ENCODE measurements around the gene GUCY1B1.

Gene GUCY1B1

DNA sequence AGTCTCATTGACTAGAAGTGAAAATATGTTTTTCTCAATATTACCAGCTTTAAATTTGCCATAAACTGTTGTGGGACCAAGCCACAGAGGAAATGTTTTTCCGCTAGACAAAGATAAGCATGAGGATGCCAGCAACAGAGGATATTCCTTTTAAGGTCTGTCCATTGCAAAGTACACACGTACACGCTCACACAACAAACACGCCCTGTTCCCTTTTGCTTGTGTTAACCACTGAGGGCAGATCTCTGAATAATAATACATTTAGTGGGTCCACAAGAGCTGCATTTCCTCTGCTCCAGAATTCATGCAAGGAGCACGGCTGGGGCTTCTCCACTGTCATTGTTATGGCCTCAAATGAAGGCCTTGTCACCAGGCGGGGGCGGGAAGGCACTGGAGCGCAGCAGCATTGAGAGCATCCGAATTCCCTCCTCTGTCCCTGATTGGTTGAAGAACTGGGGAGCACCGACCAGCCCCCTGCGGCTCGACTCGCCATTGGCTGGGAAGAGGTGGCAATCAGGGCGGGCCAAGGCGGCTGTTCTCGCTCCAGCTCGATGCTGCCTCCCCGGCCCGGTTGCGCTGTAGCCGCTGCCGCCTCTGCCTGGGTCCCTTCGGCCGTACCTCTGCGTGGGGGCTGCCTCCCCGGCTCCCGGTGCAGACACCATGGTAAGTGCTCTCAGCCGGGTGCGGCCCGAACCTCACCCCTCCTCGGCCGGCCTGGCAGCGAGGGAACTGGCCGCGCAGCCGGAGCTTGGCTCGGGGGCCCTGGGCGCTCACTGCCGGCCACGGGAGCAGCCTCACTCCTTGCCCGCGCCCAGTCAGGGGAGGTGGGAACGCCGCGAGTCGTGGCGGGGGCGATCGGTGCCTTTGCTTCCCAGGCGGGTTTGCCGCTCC is at the start of gene GUCY1B1:
Gene GUCY1B1 (plus strand): TSS at position 541 of the 891 bp plus-strand sequence. CDS start 120 bp downstream, at position 661.
- DNase-seq (ENCODE audit: low read depth), result peak; percentile 84

DNA sequence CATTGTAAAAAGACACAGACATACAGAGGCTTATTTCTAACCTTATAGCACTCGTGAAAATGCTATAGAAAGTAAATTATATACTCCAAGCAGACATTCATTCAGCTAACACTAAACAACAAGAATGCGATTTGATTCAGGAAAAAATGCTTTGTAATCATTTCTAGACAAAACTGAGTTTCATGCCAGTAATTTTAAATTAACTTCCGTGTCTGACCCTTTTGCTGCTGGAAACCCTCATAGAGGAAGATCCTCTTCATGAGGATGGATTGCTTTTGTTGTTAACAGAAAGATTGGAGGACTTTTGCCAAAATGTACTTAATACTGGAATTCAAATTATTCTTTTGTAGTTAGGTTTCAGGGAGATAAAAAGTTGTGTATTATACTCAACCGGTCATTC is 48.9 kb upstream of the GUCY1B1 start:
- DNase-seq (ENCODE audit: low read depth), result no peak

DNA sequence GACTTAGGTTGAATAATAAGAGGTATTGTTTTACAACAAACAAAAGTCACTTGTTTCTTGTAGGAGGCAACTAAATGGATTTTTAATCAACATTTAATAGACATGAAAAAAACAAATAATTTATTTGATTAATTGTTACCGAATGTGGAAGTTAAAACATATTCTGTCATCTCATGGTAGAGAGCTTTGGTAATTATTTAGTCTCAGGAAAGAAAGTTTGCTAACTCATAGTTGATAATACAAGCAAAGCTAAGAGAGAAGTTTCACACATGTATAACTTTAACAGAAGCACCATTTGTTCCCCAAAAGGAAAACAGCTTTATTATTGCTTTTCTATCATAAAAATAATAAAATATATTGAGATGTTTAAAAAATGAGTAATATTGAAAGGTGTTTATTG is 47.3 kb upstream of the GUCY1B1 start:
- DNase-seq (ENCODE audit: low read depth), result no peak

DNA sequence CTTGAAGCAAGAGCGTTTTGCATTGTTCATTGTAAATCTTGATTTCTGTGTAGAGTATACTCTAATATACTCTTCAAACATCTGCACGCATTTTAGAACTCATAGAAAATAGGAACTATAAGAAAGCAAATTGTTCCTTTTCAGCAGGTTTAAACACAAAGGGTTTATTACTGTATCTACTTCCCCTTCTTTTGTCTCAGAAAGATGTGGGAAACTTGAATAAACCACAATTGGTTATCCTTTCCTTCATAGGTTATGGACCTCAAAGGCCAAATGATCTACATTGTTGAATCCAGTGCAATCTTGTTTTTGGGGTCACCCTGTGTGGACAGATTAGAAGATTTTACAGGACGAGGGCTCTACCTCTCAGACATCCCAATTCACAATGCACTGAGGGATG is 46.0 kb upstream of the GUCY1B1 start:
- no peak for DNase-seq (ENCODE audit: low read depth)

DNA sequence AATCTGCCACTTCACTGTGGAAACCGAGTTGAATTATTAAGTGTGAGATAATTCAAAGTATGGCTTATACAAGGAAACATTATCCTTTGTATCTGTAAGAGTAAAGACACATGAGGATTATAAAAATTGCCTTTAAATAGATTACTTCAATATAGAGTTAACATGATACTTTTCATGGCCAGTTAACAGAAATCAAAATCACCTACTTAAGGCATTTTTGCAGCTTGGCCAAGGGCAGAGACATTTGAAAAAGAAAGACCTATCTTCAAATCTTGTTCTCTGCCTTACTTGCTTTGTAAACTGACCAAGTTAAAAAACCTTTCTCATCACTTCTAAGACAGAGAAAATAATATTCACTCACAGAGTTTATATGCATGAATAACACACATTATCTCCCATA is 44.9 kb upstream of the GUCY1B1 start:
- no peak for DNase-seq (ENCODE audit: low read depth)

DNA sequence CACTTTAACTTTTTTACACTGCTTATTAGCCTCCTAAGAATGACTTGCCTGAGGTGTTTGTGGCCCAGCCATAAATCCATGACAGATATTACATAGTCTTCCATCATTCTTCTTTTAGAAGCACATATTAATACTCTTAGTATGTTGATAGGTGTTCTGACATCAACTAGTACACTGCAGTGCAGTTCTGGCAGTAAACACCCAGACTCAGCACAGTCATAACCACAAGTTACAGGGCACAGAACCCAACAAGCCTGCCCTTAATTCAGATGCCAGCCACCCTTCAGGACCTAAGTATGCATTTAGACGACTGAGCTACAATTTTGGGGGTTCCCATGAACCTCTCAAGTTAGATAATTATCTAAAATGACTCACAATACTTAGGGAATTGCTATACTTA is 36.5 kb upstream of the GUCY1B1 start:
- DNase-seq (ENCODE audit: low read depth), result no peak

DNA sequence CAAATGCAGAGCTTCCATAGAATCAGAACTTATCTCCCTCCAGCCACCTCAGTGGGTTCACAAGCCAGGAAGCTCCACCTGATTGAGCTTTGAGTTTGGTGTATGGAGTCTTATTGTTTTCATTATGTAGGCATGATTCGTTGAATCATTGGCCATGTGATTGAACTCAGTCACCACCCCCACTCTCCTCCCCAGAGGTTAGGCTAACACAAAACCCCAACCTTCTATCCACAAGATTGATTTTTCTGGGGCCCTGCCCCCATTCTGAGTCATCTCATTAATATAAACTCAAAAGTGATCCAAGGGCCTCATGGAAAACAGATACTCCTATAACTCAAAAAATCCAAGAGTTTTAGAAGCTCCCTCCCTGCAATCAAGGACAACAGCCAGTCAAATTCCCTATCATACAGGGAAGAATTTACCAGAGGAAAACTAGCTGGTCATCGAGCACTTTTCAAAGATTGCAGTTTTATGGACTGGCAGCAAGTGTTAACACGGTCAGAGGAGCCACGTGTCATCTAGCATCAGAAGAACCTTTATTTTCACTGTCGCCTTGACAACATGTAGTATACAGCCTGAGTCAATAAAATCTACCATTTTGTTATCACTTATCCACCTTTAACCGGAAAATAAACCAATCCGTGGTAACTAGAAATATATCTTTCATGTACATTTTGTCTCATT is 35.9 kb upstream of the GUCY1B1 start:
- peak; percentile 3 for DNase-seq (ENCODE audit: low read depth)

DNA sequence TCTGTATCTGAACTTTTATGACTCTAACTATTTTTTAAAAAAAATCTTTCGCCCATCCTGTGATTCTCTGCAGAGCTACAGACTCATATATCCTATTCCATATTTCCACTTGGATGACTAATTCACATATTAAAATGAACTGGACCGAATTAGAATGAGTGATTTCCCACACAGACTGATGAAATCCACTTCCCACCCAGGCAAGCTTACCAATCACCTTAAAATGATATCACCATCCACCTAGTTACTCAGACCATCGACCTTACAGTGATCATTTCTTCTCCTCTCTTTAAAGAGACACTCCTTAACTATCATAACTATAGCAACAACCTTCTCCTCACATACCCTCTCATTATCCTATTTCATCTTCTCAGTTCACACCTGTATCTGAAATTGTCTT is 34.1 kb upstream of the GUCY1B1 start:
- no peak for DNase-seq (ENCODE audit: low read depth)

DNA sequence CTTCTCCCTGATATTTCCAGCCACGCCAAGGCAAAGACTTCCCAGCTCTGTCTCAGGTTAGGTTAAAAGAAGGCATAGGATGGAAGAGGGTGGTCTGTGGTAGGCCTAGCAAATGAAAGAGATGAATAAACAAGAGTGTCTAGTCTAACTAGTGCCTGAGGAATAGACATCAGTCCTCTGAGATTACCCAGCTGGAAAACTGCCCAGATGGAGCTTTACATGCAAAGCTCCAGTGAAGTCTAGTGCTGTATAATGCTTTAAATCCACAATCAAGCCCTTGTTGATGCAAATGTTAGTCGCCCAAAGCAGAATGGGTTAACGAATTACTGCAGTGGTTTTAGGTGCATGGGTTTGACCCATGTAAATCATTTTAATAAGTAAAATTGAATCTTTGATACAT is 24.8 kb upstream of the GUCY1B1 start:
- peak; percentile 4 for DNase-seq (ENCODE audit: low read depth)

DNA sequence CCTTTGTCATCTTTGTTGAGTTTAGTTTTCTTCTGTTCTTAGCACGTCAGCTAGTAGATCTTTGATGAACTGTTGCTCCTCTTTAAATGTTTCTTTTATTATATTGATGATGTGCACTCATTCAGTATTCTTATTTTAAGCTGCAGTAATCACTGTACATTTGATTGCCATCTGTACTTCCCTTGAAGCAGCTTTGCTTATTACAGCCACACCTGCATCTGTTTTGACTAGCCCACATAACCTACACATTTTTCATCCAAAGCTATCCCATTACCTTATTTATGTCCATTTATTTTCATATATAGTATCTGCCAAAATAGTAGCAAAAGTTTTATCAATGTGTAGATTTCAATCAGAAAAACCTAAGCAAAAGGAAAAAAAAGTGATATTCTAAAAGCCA is 23.9 kb upstream of the GUCY1B1 start:
- no peak for DNase-seq (ENCODE audit: low read depth)

DNA sequence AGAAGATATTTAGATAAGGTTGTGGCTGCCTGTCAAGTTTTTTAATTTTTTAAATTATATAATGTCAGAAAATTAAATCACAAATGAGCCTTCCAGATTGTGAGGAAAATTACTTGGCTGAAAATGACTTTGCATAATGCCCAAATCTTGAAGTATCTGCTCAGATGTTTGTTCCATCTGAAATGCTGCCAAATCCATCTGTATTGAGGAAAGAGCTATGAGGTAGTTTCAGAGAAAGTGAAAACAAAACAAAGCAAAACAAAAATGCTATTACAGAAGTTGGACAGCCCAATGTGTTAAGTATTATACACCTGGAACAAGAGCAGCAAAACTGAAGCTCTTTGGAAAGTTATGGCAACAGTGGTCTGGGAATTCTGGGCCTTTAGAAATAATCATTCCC is 23.3 kb upstream of the GUCY1B1 start:
- no peak for DNase-seq (ENCODE audit: low read depth)

DNA sequence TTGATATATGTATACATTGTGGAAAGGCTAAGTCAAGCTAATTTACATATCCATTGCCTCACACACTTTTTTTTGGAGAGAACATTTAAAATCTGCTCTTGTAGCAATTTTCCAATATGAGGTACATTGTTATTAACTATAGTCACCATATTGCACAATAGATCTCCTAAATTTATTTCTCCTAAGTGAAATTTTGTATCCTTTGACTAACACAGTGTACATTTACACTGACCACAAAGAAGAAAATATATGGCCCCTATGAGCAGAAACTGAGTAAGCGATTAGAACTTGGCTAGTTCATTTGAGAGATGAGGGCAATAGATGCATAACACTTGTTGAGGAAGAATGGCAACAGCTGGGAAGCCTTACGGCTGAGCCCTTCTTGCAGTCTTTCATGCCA is 20.3 kb upstream of the GUCY1B1 start:
- DNase-seq (ENCODE audit: low read depth), result peak; percentile 31

DNA sequence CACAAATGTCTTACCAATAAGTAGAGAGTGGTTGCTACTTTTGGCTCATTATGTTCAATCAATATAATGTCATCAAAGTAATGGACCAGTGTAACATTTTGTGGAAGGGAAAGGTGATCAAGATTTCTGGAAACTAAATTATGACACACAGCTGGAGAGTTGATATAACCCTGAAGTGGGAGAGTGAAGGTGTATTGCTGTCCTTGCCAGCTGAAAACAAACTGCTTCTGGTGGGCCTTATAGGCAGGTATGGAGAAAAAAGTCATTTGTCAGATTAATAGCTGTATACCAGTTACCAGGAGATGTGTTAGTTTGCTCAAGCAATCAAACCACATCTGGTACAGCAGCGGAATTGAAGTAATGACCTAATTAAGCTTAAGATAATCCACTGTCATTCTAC is 17.3 kb upstream of the GUCY1B1 start:
- DNase-seq (ENCODE audit: low read depth), result no peak

DNA sequence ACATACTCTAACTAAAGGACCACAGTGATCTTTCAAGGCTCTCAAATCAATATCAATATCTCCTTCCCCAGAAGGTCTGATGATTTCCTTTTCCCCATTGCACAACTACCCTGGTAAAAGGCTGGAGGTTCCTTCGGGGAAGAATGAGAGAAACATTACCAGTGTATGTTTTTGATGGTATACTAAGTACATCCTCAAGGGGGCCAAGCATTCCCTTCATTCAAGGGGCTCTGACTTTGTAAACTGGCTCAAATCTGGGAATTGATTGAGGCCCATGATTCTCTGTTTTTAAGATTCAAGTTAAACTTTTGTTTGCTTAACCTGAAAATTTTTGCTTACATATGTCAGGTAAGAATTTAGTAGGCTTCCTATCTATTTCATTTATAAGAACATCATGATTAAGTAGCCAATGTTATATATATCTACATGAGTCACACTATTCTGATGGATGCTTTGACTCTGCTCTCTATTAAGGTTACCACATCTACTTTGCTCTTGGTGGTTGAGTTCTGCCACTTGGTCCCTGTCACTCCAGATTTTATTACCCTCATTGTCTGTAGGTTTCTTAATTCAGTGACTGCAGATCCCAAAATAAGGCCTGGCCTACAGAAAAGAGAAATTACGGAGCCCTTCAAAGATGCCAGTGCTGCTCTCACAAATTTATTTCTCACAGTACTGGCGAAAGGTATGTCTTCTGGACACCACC is 16.4 kb upstream of the GUCY1B1 start:
- DNase-seq (ENCODE audit: low read depth), result no peak

DNA sequence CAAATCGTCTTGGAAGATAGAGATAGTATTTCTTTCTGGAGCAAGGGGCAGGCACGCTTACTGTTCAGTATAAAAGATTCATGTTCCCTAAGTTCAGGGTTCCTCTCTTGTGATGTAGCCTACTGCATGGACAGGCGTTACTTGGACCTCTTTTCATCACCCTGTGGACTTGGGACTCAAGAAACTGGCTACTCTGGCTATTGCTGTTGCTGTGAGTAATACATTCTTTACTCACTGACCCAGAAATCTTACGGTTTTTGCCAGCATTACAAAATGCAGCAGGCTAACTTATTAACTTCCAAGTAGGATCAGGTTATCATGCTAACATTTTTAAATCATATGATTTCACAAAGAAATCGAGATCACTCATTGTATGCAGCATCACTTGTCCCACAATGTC is 12.8 kb upstream of the GUCY1B1 start:
- peak; percentile 16 for DNase-seq (ENCODE audit: low read depth)

DNA sequence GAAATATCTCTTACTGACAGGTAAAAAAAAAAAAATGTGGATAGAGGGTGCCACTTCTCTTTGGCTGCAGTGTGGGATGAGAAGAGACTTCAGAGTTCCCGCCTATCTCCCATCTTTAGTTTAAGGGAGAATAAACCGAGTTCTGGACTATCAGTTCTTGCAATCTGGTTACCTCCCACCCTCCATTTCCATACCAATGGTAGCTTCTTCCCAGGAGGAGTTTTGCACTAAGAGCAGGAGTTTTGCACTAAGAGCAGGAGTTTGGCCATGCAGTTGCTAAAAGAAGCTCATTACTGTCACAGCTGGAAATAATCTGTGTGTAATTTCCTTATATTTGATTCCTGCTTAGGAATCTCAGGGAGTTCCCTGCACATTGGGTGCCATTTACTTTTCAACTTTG is 10.8 kb upstream of the GUCY1B1 start:
- DNase-seq (ENCODE audit: low read depth), result no peak

DNA sequence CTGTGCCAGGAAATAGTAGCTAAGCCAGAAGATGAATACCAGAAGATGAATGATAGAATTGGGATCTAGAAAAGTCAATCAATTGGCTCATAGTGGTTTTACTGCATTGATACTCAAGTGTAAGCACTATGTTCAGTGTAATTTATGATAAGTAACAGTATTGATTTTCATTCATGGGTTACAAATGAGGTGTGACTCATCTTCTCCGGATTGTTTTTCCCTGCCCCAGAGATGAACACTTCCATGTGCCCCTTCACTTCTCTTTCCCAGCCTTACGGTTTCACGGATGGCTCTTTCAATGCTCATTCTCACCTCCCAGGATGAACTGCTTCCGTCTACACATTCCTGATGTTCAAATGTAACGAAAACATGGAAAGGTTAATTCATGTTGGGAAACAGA is 9.8 kb upstream of the GUCY1B1 start:
- no peak for DNase-seq (ENCODE audit: low read depth)

DNA sequence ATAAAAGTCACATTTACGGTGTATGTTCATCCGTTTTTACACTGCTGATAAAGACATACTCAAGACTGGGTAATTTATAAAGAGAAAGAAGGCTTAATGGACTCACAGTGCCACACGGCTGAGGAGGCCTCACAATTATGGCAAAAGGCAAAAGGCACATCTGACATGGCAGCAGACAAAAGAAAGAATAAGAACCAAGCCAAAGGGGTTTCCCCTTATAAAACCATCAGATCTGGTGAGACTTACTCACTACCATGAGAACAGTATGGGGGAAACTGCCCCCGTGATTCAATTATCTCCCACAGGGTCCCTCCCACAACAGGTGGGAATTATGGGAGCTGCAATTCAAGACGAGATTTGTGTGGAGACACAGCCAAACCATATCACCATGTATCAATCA is 7.3 kb upstream of the GUCY1B1 start:
- no peak for DNase-seq (ENCODE audit: low read depth)

DNA sequence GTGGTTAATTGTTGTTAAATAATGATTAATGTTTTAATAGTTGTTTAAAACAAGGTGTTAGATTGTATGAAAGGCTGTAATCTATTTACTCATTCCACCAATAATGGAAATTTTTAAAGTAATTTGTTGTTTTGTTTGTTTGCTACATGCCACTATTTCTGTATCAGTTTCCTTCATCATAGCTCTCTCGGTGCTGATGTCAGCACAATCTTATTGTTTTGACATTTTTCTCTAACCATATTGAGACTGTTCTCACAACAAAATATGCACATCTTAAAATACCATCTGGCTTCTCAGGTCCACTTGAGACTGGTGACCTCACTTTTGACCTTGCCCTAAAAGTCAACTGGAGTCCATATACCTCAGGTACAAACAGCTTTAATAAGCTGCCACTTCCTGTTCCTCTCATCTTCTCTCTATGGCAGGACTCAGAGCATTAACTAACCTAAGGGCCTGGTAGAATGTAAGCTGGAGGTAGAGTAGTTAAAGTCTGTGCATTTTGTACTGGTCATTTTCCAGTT is 1.0 kb upstream of the GUCY1B1 start:
- no peak for DNase-seq (ENCODE audit: low read depth)

DNA sequence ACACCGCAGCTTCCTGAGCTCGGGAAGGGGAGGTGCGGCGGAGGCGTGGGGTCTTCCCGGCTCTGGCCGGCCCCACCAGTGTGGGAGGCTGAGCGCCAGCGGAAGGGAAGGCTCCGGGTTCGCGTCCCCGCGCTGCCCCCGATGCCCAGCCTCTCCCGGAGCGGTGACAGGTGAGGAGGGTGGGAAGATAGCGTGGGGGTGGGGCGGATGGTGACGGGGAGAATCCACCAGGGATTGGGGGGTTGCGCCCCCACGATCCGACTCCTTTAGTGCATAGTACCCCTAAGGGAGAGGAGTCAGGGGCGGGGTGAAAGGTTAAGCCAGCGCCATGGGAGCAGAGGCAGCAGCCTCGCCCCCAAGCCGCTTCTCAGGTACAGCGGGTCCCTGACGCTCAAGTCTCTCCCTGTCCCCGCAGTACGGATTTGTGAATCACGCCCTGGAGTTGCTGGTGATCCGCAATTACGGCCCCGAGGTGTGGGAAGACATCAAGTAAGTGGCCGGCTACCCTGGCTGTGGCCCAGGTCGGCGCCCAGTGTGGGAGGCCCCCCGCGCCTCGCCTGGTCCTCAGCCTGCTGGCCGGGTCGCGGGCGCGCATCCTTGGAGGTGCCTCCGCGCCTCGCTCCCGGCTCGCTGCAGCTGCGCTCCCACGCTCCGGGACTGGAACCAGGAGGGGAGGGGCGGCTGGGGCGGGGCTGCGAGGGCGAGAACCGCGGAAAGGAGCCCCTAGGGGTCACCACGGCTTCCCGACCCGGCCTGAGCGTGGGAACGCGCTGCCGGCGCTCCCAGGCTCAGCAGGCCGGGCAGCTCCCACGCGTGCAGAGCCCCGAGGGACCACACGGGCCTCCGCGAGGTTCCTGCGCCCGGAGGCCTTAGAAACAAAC is 791 bp downstream of the GUCY1B1 start:
- peak; percentile 5 for DNase-seq (ENCODE audit: low read depth)

DNA sequence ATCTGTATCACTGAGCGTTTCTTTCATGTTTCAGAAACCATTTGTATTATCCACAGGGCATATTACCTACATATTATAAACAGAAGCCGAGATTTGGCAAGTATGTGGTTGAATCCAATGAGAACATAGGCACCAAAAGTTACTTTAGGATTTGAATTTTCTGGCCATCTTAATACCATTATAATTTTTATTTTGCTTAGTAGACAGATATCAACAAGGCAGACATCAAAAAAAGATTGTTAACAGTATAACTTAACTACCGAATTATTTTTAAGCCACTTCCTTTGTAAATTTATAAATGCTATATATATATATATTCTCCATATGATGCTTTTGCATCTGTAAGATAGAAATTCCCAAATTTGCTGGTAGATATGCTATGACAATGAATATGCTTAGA is 2.2 kb downstream of the GUCY1B1 start:
- no peak for DNase-seq (ENCODE audit: low read depth)

DNA sequence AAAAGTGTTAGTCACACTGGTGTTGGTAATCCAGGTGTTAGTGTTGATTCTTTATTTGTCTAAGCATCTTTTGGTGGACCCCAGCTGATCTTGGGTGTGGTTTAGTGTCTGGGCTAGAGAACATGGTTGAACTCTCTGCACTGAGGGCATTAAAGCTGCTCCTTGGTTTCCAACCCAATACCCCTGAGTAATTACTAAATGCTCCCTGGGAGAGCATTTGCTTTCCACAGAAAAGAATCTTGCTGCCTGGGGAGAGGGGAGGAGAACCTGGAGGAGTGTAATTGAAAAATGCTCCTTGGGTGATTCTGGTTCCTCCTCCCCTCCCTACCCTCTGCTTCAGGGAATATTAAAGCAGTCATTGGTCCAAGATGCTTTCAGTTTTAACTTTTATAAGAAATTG is 3.1 kb downstream of the GUCY1B1 start:
- no peak for DNase-seq (ENCODE audit: low read depth)
